ENCODE data around the gene OR2AE1. TPM values are rescaled to one million over a fixed set of nuclear protein-coding genes. Genes with fewer than 3 reads are reported as not detected.
"Not testable (repeated sequence)": the region's sequence is repeated elsewhere in the genome, so short reads cannot be mapped to it uniquely, and the experiment has no call there.

Gene OR2AE1
- 0.28 TPM for total RNA-seq

GRCh38 chr7:99876933-99877332 lies at the start of gene OR2AE1:
Gene OR2AE1, minus strand, starts transcription at chr7:99877033. Its CDS starts 0 bp downstream, at chr7:99877033.
- ATAC-seq = no peak

DNA sequence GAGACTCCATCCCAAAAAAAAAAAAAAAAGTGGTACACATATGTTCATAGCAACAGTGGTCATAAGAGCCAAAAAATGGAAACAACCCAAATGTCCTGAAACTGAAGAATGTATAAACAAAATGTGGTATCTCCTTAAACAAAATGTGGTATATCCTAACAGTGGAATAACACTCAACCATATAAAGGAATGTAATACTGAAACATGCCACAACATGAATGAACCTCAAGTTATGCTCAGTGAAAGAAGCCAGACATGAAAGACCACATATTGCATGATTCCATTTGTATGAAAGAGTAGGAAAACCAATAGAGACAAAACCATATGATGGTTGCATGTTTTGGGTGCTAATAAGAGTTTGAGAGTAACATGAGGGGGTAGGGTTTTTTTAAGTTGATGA lies 49.5 kb upstream of the OR2AE1 start:
- ATAC-seq = peak; percentile 56

DNA sequence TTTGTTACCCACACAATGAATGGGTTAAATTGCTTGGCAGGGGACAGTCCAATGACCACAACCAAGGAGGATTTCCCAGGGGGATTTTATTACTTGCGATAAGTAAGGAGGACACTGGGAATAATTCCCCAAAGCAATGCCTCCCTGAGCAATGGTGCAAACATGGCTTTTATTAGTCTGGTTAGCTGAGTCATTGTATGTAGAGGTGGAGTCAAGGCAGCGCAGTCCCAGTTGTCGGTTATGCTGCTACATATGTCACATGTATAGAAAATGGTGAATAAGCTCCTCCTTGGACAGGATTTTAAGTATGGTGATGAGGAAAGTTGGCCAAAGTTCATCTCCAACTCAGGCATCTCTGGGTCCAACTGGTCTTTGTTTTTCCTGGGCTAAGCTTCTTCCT lies 46.4 kb upstream of the OR2AE1 start:
- ATAC-seq = no peak

DNA sequence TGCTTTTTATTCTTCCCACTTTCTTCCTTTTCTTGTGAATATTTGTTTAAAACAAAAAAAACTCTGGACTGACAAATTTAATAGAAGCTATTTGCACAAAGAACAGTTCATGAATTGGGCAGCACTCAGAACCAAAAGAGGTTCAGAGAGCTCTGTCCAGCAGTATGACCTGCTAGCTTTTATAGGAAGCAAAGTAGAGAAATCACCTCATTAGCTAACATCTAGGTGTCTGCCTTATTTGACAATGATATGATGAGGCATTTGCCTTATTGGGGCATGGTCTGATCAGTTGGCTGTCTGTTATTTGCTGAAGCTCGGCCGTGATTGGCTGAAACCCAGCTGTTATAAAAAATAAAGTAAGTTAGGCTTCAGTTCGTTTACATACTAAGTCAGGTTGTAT lies 43.3 kb upstream of the OR2AE1 start:
- no peak for ATAC-seq

- ATAC-seq = no peak
Observed at GRCh38 chr7:99919814-99920112, 42.9 kb upstream of the OR2AE1 start.

GRCh38 chr7:99918959-99919813 lies 42.4 kb upstream of the OR2AE1 start, which contains the start of gene TRIM4:
Gene TRIM4, minus strand, starts transcription at chr7:99919530. Its CDS starts 129 bp downstream, at chr7:99919401.
- ATAC-seq = peak; percentile 99

- ATAC-seq = no peak
Observed at GRCh38 chr7:99910976-99911375, 34.1 kb upstream of the OR2AE1 start.

- no peak for ATAC-seq
Observed at GRCh38 chr7:99901581-99901980, 24.7 kb upstream of the OR2AE1 start.

- ATAC-seq = no peak
Observed at GRCh38 chr7:99899830-99900519, 23.1 kb upstream of the OR2AE1 start.

GRCh38 chr7:99898836-99899235 lies 22.0 kb upstream of the OR2AE1 start:
- ATAC-seq = no peak

- no peak for ATAC-seq
Observed at GRCh38 chr7:99898023-99898357, 21.2 kb upstream of the OR2AE1 start.

- no peak for ATAC-seq
Observed at GRCh38 chr7:99897322-99898022, 20.6 kb upstream of the OR2AE1 start.

- ATAC-seq = no peak
Observed at GRCh38 chr7:99894738-99895137, 17.9 kb upstream of the OR2AE1 start.

- ATAC-seq = no peak
Observed at GRCh38 chr7:99893280-99893679, 16.4 kb upstream of the OR2AE1 start.

GRCh38 chr7:99890348-99890747 lies 13.5 kb upstream of the OR2AE1 start:
- ATAC-seq = not testable (repeated sequence)

- not testable (repeated sequence) for ATAC-seq
Observed at GRCh38 chr7:99888366-99888765, 11.5 kb upstream of the OR2AE1 start.

DNA sequence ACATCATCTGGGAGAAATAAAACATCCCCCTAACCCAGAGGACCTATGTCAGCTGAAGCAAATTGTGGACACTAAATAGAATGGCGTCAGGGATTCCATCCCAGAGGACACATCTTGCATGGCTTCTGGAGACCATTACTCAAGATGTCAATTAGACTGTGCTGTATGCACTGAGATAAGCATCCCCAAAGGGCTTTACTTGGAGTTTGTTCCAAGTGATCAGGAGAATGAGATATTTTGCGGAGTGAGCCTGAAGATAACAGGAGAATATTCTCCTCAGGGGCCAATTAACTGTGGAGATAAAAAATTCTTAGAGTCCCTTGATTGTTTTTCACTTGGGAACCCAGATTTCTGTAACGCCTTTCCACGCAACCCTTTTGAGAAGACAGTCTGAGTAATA lies 4.5 kb upstream of the OR2AE1 start:
- no peak for ATAC-seq

GRCh38 chr7:99876491-99876890 lies 342 bp downstream of the OR2AE1 start:
- ATAC-seq = no peak

DNA sequence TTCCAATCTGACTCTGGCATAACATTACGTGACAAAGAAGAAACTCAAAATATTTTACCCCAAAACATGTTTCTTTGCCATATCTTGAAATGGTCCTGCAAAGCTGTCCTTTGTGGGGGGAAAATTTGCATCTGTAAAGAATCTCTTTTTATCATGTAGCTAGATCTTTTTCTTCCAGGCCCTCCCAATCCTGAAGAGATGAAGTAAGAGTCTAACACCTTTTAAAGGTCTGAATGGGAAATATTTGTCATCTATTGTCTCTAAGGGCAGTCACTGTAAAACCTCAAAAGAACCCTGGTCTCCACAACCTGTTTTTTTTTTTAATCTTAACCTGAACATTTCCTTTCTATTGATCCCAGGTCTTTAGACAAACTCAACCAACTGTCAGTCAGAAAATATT lies 8.6 kb downstream of the OR2AE1 start:
- ATAC-seq = no peak

DNA sequence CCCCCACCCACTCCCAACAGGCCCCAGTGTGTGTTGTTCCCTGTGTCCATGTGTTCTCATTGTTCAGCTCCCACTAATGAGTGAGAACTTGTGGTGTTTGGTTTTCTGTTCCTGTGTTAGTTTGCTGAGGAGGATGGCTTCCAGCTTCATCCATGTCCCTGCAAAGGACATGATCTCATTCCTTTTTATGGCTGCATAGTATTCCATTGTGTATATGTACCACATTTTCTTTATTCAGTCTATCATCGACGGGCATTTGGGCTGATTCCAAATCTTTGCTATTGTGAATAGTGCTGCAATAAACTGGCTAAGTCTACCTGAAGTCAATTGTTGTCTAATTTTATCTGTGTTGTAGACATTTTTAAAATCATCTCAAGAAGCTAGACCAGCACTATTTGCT lies 9.4 kb downstream of the OR2AE1 start:
- ATAC-seq = not testable (repeated sequence)

GRCh38 chr7:99863847-99864440 lies 12.9 kb downstream of the OR2AE1 start:
- no peak for ATAC-seq

- ATAC-seq = peak; percentile 20
Observed at GRCh38 chr7:99860281-99861127, 16.3 kb downstream of the OR2AE1 start.

Measured in esophagus mucosa (tissue), 1 donor.